Stimulated activated CD4-positive, alpha-beta T cell treated with anti-CD3 and anti-CD28 coated beads, Interleukin-1b, Interleukin-23, amount 100 ng/mL, for 1 hour (primary cell): Measurements from ENCODE around the gene DRAP1.

Experiments
- DNase-seq, 2 donors: peaks; one replicate each; pipeline ENCODE4 v3.0.0-alpha.2; 2020; ENCODE audit warnings: low read depth in 2 of 2

DRAP1 gene, protein sequence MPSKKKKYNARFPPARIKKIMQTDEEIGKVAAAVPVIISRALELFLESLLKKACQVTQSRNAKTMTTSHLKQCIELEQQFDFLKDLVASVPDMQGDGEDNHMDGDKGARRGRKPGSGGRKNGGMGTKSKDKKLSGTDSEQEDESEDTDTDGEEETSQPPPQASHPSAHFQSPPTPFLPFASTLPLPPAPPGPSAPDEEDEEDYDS

DNA sequence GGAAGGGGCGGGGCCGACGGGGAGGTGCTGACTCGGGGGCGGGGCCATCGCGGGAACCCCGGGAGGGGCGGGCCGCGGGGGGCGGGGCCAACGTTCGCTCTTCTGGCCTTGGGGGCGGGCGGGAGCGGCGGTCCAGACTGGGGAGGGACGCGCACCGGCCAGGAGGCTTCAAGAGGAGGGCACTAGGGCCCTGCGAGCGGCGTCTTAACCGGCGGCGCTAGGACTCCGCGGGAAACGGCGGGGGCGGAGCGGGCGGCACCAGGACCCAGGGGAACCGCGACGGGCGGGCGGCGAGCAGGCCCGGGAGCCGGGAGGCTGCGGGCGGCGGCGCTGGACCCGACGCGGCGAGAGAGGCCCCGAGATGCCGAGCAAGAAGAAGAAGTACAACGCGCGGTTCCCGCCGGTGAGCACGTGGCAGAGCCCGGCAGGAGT is at the start of gene DRAP1:
Gene DRAP1 (plus strand): TSS at position 286 of the 432 bp plus-strand sequence. CDS start 76 bp downstream, at position 362.
- DNase-seq = peak; percentile 99

DNA sequence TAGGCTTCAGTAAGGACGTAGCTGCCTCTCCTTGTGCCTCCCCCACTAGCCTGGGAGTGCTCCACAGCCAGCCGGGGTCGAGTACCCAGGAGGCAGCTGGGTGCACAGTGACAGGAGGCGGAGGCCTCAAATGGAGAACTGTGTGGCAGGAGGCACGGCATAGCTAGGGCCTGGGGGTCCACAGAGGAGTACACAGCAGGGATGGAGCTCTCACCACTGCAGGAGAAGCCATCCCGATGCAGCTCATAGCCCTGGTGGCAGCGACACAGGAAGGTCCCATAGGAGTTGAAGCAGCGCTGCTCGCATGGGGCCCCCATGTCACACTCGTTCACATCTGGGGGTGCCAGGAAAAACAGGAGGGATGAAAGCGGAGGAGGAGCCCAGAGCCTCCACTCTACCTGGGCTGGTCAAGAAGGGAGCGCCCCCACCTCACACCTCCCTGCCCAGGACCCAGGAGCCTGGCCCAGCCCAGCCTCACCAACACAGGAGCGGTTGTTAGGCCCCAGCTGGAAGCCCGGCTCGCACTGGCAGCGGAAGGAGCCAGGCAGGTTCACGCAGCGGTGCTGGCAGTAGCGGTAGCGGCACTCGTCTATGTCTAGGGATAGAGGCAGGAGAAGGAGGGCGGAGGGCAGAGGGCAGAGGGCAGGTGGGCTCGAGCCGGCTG is 49.5 kb upstream of the DRAP1 start:
- DNase-seq = no peak

DNA sequence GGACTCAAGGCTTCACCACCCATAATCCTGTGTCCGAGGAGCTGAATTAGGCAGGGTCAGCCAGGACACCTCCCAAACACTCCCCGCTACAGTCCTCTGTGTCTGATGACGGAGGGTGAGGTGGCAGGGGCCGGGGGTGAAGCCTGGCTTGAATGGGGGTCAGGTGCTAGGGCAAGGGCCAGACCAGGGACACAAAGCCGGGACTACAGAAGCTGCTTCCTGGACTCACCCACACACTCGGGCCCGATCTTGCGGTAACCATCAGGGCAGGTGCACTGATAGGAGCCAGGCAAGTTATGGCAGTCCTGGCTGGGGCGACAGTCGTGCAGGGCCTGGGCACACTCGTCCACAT is 48.9 kb upstream of the DRAP1 start:
- no peak for DNase-seq

DNA sequence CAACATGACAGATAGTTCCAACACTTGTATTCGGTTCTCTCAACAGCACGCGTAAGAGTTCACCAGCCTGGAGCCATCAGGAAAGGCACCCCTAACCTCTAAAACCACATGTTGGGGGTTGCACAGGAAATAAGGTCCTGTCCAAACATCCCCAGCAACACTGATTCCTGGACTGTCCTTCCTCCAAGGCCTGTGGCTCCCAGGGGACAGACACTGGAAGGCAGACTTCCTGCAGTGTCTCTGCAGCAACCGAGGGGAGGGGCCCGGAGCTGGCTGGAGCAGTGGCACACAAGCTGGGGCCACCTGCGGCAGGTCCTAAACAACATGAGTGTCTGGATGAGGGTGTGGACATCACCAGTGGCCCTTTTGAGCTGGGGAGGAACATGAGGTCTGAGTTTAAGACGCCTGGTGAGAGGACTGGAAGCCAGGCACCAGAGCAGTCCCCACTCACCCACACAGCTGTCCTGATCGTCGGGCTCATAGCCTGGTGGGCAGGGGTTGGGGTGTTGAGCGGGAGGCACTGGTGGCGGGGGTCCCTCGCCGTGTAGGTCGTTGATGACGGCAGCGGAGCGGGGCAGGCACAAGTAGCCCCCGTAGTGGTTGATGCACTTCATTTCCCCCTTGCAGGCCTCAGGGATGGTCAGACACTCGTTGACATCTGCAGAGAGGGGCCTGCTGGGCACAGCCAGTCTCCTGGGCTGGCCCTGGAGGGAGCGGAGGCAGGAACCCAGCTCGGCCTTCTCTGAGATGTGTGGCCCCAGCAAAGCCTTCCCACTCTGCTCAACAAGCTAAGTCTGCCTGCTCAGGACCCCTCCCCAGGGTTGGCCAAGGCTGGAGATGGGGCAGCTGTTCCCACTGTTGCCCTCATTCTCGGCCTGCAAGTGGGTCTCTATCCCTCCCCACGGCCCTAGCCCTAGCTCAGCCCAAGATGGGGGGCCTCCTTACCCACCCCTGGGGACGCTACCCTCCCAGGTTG is 48.2 kb upstream of the DRAP1 start:
- DNase-seq = no peak

DNA sequence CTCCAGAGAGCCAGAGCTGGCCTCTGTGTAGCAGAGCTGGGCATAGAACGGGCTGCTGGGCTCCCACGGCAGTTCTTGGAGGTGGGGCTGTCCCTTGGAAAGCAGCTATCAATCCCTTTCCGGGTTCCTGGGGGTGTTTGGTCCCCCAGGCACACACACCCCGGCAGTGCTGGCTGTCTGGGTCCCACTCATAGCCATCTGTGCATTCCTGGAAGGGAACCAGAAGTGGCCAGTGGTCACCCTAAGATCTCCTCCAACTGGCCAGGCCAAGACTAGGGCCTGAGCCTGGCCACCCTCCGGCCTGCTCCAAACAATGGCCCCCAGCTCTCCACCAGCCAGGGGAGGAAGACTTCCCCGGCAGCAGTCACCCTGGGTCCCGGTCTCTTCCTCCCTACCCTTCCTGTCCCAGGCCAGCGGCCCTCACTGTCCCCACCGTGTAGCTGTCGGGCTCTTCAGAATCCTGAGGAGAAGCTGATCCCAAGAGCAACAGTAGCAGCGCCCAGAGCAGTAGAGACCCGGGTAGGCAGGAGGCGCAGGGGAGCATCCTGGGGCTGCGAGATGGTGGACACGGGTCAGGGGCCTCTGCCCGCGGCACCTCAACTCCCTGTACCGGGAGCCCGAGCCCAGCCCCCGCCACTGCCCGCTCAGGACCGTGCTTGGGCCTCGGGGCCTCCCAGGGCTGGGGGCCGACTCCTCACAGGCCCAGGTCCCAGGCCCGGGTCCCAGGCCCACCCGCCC is 47.2 kb upstream of the DRAP1 start:
- DNase-seq = no peak

DNA sequence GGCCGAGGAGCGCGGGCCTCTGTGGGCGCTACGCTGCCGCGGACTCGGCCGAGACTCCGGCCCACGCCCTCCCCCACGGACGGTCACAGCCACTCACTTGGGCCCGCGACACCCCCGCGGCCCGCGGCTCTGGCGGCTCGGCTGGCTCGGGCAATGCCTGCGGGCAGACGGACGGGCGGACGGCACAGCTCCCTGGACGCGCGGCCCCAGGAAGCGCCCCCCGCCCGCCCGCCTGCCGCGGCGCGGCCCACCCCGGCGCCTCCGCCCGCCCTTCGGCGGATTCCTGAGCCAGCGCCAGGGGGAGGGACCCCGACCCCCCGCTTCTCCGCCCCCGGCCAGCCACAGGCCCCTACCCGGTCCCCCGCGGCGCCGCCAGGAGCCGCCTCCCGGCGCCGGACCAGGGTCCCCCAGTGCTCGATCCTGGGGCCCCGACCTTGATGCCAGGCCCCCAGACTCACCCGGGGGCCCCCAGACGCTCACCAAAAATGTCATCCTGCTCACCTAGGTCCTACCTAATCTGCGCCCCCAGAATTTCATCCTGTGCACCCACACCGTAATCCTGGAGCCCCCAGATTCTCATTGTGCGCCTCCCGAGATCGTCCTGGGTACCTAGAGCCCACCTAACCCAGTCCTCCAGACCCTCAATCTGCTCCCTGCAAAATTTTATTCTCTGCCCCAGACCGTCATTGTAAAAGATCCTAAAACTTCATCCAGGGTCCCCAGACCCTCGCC is 46.5 kb upstream of the DRAP1 start, which contains the start of gene EFEMP2:
Gene EFEMP2 (minus strand): TSS at position 215 of the 732 bp plus-strand sequence. CDS start 446 bp downstream, outside the sequence.
- no peak for DNase-seq

DNA sequence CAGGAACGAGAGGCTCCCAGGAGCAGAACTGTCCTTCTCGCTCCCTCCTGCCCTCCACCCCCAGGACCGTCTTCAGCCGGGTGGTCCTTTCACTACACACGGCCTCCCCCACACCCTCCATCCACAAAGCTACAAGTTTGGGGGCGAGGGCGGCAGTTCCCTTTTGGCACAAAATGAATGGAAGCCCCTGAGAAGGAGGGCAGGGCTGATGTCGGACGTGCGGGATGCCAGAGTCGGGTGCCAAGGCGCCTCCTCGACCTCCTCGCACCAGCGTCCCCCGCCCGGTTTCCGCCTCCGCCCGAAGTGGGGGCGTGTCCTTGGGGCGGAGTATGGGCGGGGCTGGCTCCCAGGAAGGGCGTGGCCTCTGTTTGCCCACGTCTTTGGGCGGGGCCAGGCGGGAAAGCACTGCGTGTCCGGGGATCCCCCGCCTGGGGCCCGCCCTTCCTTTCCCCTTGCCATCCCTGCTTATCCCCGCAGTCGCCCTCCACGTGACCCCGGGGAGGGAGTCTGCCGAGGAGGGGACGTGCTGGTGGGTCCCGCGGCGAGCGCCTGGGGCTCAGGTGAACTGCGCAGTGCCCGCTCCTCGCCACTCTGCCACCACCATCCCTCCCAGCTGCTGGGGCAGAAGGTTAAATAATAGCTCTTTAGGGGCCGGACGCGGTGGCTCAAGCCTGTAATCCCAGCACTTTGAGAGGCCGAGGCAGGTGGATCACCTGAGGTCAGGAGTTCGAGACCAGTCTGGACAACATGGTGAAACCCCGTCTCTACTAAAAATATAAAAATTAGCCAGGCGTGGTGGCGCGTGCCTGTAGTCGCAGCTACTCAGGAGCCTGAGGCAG is 45.7 kb upstream of the DRAP1 start:
- DNase-seq = peak; percentile 94 to 96

DNA sequence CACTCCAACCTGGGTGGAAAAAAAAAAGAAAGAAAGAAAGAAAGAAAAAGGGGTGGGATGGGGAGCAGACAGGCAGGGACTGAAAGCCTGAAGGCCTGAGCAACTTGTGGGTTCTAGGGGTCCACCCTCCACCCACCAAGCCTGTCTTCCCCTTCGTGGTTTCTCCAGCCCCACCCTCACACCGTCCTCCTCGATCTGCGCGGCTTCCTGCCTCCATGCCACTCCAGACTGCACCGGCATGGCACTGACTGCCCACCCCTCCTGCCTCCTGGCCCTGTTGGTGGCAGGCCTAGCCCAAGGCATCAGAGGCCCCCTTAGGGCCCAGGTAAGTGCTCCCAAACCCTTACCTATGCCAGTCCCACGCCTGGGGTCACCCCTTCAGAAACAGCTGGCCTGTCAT is 39.6 kb upstream of the DRAP1 start, which contains the start of gene CTSW:
Gene CTSW (plus strand): TSS at position 221 of the 400 bp plus-strand sequence. CDS start 18 bp downstream, at position 239.
- DNase-seq = no peak

DNA sequence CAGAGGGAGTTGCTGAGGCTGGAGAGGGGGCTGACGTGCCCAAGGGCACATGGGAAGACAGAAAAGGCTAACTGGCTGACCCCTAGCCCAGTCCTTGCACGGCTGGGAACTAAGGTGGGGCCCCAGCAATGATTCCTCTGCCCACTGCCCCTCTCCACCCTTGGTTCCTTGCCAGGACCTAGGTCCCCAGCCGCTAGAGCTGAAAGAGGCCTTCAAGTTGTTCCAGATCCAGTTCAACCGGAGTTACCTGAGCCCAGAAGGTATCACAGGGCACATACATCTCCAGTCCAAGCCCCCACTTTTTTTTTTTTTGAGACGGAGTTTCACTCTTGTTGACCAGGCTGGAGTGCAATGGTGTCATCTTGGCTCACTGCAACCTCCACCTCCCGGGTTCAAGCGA is 39.2 kb upstream of the DRAP1 start:
- DNase-seq = no peak

DNA sequence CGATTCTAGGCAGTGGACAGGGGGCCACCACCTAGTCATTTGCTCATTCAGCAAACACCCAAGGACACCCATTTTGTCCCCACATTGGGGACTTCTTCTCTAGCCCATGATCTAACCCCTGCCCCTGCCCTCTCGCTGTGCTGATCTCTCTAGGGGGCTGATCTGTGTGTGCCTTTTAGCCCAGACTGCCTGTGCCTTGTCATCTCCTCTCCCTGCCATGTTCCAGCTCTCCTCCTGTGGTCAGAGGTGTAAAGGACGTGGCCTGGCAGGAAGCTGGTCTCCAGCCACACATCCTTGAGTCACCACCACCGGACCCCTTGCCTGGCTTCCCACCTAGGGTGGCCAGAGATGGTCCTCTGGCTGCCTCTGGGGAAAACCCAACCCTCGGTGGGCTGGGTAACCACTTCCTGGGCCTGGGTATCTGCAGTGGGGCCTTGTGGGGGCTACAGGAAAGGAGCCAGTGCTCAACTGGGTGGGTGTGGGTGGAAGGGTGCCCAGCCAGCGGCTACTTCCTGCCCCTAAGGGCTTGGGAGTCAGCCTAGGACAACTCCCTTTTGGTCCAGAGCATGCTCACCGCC is 38.3 kb upstream of the DRAP1 start:
- DNase-seq = no peak

DNA sequence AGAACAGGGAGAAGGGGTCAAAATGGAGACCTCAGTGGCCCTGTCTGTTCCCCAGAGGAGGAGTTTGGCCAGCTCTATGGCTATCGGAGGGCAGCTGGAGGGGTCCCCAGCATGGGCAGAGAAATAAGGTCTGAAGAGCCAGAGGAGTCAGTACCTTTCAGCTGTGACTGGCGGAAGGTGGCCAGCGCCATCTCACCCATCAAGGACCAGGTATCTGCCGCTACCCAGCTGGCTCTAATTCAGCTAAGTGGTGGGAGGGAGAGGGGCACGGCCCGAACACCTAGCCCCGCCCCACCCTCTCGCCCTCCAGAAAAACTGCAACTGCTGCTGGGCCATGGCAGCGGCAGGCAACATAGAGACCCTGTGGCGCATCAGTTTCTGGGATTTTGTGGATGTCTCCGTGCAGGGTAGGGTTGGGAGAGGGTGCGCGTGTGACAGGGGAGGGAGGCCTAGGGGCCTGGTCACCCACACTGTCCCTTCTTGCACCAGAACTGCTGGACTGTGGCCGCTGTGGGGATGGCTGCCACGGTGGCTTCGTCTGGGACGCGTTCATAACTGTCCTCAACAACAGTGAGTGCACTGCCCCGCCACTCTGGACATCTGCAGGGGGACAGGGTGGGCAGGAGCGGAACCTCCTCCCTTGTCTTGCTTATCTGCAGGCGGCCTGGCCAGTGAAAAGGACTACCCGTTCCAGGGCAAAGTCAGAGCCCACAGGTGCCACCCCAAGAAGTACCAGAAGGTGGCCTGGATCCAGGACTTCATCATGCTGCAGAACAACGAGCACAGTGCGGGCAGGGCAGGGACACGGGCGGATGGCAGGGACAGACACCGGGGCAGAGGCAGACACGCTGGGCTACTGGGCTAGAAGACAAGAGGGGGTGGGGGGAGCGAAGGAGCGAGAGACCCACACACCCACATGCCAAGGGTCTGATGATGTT is 36.8 kb upstream of the DRAP1 start:
- DNase-seq = no peak

DNA sequence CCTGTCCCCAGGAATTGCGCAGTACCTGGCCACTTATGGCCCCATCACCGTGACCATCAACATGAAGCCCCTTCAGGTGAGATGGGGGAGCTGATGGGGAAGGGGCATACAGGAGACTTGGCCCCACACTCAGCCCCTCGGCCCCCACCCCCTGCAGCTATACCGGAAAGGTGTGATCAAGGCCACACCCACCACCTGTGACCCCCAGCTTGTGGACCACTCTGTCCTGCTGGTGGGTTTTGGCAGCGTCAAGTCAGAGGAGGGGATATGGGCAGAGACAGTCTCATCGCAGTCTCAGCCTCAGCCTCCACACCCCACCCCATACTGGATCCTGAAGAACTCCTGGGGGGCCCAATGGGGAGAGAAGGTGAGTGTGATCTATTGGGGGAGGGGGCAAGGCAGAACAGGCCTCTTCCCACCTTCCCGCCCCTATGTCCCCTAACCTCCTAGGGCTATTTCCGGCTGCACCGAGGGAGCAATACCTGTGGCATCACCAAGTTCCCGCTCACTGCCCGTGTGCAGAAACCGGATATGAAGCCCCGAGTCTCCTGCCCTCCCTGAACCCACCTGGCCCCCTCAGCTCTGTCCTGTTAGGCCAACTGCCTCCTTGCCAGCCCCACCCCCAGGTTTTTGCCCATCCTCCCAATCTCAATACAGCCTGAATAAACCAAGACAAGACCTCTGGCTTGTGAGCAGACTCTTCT is 36.0 kb upstream of the DRAP1 start:
- DNase-seq = no peak

DNA sequence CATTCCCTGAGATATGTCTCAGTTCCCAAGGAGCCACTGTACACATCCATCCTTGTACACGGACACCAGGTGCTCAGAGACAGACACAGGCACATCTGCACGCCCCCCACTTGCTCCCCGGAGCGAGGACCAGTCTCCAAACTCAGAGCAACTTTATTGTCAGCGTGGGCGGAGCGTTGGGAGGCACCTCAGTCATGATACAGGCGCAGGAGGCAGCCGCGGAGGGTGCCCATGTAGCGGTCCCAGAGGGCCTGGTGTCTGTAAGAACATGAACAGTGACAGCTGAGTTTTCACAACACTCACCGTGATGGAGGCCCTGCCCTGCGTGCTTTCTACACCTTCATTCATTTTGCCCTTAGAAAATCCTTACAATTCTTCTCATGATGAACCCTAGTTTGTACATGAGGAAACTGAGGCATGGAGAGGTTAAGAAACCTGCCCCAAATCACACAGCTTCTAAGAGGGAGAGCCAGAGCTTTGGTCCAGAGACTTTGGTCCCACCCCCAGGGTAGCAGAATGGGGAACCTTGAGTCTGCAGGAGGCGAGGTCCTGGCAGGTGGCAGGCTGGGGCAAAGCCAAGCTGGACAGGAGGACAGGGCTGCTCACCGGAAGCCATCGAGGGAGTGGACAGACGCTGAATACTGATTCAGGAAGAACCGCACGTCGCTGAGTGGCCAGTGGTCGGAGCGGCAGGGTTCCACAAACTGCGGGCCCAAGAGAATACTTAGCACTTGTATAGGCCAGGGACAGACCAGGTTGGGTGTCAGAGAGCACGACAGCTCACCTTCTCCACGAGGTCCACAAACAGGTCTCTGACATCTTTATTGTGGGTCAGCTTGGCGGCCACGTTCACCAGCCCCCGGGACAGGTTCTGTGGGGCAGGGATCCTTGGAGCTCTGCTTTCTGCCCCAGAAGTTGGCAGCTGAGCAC is 35.2 kb upstream of the DRAP1 start:
- no peak for DNase-seq

DNA sequence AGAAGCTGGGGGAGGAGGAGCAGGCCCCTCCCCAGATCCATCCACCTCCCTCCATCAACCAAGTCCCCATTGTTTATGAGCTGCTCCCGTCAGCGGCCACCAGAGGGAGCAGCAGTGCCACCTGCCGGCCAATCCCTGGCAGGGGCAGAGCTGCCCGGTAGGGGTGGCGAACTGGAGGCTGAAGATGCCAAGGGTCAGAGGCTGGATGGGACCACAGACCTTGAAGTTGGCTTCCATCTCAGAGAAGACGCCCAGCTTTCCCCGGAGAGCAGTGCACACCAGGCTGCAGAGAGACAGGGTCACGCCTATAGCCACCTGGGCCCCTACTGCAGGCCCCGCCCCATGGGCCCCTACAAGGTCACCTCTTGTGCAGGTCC is 34.5 kb upstream of the DRAP1 start:
- peak; percentile 67 to 68 for DNase-seq

DNA sequence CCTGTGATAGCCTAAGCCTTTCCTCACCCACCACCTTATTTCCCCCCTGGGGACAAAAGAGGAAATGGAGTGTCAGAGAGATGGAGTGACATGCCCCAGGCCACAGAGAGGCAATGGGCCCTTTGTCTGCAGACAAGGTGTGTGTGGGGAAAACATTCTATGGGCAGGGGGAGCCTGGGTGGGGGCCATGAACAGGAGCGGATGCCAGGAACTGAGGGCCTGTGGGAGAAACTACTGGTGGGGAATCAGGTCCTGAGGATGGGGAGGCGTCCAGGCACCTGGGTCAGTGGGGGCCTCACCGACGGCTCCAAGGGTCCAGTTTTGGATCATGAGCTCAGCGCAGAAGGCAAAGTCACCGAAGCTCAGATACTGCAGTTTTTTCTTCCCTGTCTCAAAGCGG is 34.0 kb upstream of the DRAP1 start:
- no peak for DNase-seq

DNA sequence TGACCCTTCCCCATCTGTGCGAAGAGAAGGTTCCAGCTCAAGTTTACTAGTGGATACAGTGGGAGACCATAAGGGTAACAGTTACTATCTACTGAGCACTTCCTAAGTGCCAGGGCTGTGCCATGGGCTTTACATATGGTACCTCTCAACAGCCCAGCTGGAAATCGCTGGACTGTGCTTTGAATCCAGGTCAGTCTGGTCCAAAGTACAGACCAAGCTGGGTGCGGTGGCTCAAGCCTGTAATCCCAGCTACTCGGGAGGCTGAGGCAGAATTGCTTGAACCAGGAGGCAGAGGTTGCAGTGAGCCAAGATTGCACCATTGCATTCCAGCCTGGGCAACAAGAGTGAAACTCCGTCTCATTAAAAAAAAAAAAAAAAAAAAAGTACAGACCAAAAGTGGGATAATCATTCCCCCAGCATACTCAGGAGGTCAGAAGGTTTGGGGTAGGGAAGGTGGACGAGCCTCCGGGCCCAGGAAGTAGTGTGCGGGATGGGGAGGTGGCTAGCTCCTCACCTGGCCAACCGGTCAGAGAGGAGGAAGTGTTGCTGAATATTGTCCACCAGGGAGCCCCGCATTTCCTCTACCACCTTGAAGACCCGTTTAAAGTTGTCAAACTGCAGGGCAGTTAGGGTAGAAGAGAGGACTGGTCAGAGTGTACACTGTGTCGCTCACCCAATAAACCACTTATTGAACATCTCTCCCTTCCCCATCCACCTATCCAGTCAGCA is 33.3 kb upstream of the DRAP1 start:
- no peak for DNase-seq
